MCF 10A (cell line): Measurements from ENCODE around the gene MYCBP. TPM values are rescaled to one million over a fixed set of nuclear protein-coding genes. Genes with fewer than 3 reads are reported as not detected.

Source experiments
- BruUV-seq: library from RNA; stranded (reverse); fragments of 400-500 nt; replicated peaks from 2 replicates; lab custom pipeline; 2021; lab: Mats Ljungman, UMichigan
- CTCF ChIA-PET: fragments of 300-600 bp; sonication (Branson Sonifier 250); formaldehyde crosslinking; extraction: SDS; loops from one replicate; lab custom pipeline; 2021; ENCODE audit warnings: antibody characterized with exemption, inconsistent platforms; lab: Yijun Ruan, JAX
- POLR2A ChIA-PET: fragments of 300-600, 350-650 bp; sonication (Branson Sonifier 250); formaldehyde crosslinking; extraction: SDS; loops from one replicate; lab custom pipeline; 2020; ENCODE audit warnings: antibody characterized with exemption, inconsistent platforms; lab: Yijun Ruan, JAX
- DNase-seq: peaks from one replicate; pipeline ENCODE4 v3.0.0-alpha.2; 2018; ENCODE audit not compliant: unreplicated experiment
- H3K27ac Mint-ChIP-seq: one replicate; pipeline ENCODE4 v1.8.0; 2022; ENCODE audit warnings: mild to moderate bottlenecking, low read depth, mixed read lengths; ENCODE audit not compliant: unreplicated experiment
- H3K27me3 Mint-ChIP-seq: one replicate; pipeline ENCODE4 v1.8.0; 2022; ENCODE audit warnings: mixed read lengths; ENCODE audit not compliant: insufficient read depth, unreplicated experiment
- H3K36me3 Mint-ChIP-seq: one replicate; pipeline ENCODE4 v1.8.0; 2022; ENCODE audit warnings: mild to moderate bottlenecking, moderate library complexity, mixed read lengths; ENCODE audit not compliant: insufficient read depth, unreplicated experiment
- H3K4me1 Mint-ChIP-seq: one replicate; pipeline ENCODE4 v1.8.0; 2022; ENCODE audit warnings: mixed read lengths; ENCODE audit not compliant: insufficient read depth, unreplicated experiment
- H3K4me3 Mint-ChIP-seq: one replicate; pipeline ENCODE4 v1.8.0; 2022; ENCODE audit warnings: mild to moderate bottlenecking, moderate library complexity, mixed read lengths; ENCODE audit not compliant: unreplicated experiment
- H3K9me3 Mint-ChIP-seq: one replicate; pipeline ENCODE4 v1.8.0; 2022; ENCODE audit warnings: mixed read lengths; ENCODE audit not compliant: unreplicated experiment
- CTCF ChIP-seq: fragments of 200-600 bp; IDR thresholded peaks from one replicate; pipeline ENCODE4 v1.8.0; 2022; ENCODE audit warnings: antibody characterized with exemption, mild to moderate bottlenecking; ENCODE audit not compliant: unreplicated experiment
- intact Hi-C: fragments of 100-400 bp; cut with micrococcal nuclease; formaldehyde crosslinking; loops from 2 replicates; pipeline ENCODE4 v1.14.1; 2022
- total RNA-seq: library from RNA; stranded (reverse); gene quantifications from 2 replicates; pipeline ENCODE4 v1.2.3, GENCODE V29; 2022

The MYCBP gene
- total RNA-seq, 1 experiment from 2014 or later: 18.9 TPM

- intact Hi-C loops: loop anchor here (10.0 kb wide), 3 partner anchors 250 to 940 kb away; no protein-coding TSS in a partner anchor
- no peak for TF ChIP-seq CTCF
- POLR2A ChIA-PET: interaction anchor here (0.7 to 1.9 kb wide), 7 partner anchors 8 to 822 kb away, joined by 3 to 16 read pairs (median 3); partner anchors contain the start of gene UTP11
- no peak overlapping the region for H3K27ac Mint-ChIP-seq
- peaks cover 6% of the 10 kb centered on the region for H3K4me1 Mint-ChIP-seq
- no peak overlapping the region for H3K4me3 Mint-ChIP-seq
- DNase-seq: peak; percentile 38
- H3K9me3 Mint-ChIP-seq: no peaks in the 10 kb centered on the region
- H3K27me3 Mint-ChIP-seq: peaks cover 21% of the 10 kb centered on the region
- CTCF ChIA-PET: interaction anchor here (0.5 to 1.9 kb wide), 20 partner anchors 15 to 1219 kb away, joined by 3 to 26 read pairs (median 4); partner anchors contain the start of gene UTP11
- no TSS peak for BruUV-seq
- peaks cover 18% of the 10 kb centered on the region for H3K36me3 Mint-ChIP-seq
Measured at GRCh38 chr1:38834221-38834782, 38.8 kb downstream of the MYCBP start.

GRCh38 chr1:38833146-38833545, 40.0 kb downstream of the MYCBP start:
- ChIA-PET POLR2A (no interaction called here), CTCF (interaction anchor here (0.8 to 2.7 kb wide), 5 partner anchors 9 to 814 kb away, joined by 3 to 29 read pairs (median 5); no protein-coding TSS in a partner anchor)
- no peak overlapping the region for H3K4me3 Mint-ChIP-seq
- BruUV-seq: no TSS peak
- peaks cover 29% of the 10 kb centered on the region for H3K27me3 Mint-ChIP-seq
- H3K27ac Mint-ChIP-seq: no peak overlapping the region
- peaks cover 6% of the 10 kb centered on the region for H3K4me1 Mint-ChIP-seq
- no peak for DNase-seq
- peaks cover 6% of the 10 kb centered on the region for H3K36me3 Mint-ChIP-seq
- H3K9me3 Mint-ChIP-seq: no peaks in the 10 kb centered on the region
- intact Hi-C loops: loop anchor here (10.0 kb wide), 3 partner anchors 248 to 938 kb away; no protein-coding TSS in a partner anchor
- no peak for TF ChIP-seq CTCF

- H3K27me3 Mint-ChIP-seq: peaks cover 29% of the 10 kb centered on the region
- H3K27ac Mint-ChIP-seq: no peak overlapping the region
- H3K4me1 Mint-ChIP-seq: peaks cover 6% of the 10 kb centered on the region
- no TSS peak for BruUV-seq
- no peak for TF ChIP-seq CTCF
- intact Hi-C loops: loop anchor here (10.0 kb wide), 3 partner anchors 248 to 938 kb away; no protein-coding TSS in a partner anchor
- POLR2A ChIA-PET: interaction anchor here (0.6 to 0.7 kb wide), 3 partner anchors 260 to 1341 kb away, joined by 3 to 4 read pairs (median 3); no protein-coding TSS in a partner anchor
- no peaks in the 10 kb centered on the region for H3K9me3 Mint-ChIP-seq
- CTCF ChIA-PET: interaction anchor here (0.5 to 2.7 kb wide), 9 partner anchors 8 to 850 kb away, joined by 3 to 29 read pairs (median 5); partner anchors contain the start of gene POU3F1
- no peaks in the 10 kb centered on the region for H3K36me3 Mint-ChIP-seq
- DNase-seq: no peak
- H3K4me3 Mint-ChIP-seq: no peak overlapping the region
Measured at GRCh38 chr1:38832370-38832734, 40.8 kb downstream of the MYCBP start.

- Mint-ChIP-seq H3K27me3 (peaks cover 29% of the 10 kb centered on the region), H3K4me1 (peaks cover 6% of the 10 kb centered on the region), H3K4me3 (no peak overlapping the region), H3K27ac (no peak overlapping the region), H3K9me3 (no peaks in the 10 kb centered on the region), H3K36me3 (no peaks in the 10 kb centered on the region)
- ChIA-PET CTCF (interaction anchor here (0.5 to 2.7 kb wide), 10 partner anchors 8 to 849 kb away, joined by 3 to 29 read pairs (median 4); partner anchors contain the start of gene POU3F1), POLR2A (interaction anchor here (0.6 to 1.0 kb wide), 4 partner anchors 261 to 1340 kb away, joined by 3 to 4 read pairs (median 3); no protein-coding TSS in a partner anchor)
- intact Hi-C loops: loop anchor here (10.0 kb wide), 3 partner anchors 247 to 937 kb away; no protein-coding TSS in a partner anchor
- BruUV-seq: no TSS peak
- no peak for TF ChIP-seq CTCF
- no peak for DNase-seq
Measured at GRCh38 chr1:38831731-38832369, 41.3 kb downstream of the MYCBP start.
